Testis (tissue), 2 donors: ENCODE data around the gene SNAP25.

Source experiments
- POLR2A ChIP-seq: fragments of 450-650 bp; IDR thresholded peaks from one replicate; pipeline ENCODE4 v1.6.1; 2017; ENCODE audit warnings: antibody characterized with exemption, mild to moderate bottlenecking, moderate library complexity
- TF ChIP-seq, protein P1 (sequence below), 3 experiments: fragments of 450-650 bp in 2 of 3; fragments of 200-600 bp in 1 of 3; sonication (generic) in 1 of 3; IDR thresholded peaks; one replicate each; pipeline ENCODE4 v1.5.1; 2016 to 2019; ENCODE audit warnings: antibody characterized with exemption in 3 of 3, mild to moderate bottlenecking in 2 of 3, moderate library complexity in 1 of 3

DNA sequence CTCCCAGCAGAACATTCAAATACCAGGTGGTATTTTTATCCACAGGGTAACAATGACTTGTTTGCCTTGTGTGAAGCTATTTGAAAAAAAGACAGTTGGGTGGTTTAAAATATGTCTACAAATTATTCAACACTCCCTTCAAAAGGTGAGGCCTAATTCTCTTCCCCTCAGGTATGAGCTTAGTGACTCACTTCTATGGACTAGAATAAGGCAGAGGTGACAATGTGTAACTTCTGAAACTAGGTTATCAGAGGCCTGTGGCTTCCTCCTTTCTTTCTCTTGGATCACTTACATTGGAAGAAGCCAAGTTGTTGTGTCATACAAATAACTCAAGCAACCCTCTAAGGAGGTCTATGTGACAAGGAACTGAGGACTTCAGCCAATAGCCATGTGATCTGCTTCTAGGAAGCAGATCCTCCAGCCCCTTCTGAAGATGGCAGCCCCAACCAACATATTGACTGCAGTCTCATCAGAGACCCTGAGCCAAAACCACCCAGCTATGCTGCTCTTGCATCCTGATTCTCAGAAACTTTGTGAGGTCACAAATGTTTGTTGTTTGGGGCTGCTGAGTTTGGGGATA is 102.6 kb downstream of the SNAP25 start:
- TF ChIP-seq, protein P1, sequence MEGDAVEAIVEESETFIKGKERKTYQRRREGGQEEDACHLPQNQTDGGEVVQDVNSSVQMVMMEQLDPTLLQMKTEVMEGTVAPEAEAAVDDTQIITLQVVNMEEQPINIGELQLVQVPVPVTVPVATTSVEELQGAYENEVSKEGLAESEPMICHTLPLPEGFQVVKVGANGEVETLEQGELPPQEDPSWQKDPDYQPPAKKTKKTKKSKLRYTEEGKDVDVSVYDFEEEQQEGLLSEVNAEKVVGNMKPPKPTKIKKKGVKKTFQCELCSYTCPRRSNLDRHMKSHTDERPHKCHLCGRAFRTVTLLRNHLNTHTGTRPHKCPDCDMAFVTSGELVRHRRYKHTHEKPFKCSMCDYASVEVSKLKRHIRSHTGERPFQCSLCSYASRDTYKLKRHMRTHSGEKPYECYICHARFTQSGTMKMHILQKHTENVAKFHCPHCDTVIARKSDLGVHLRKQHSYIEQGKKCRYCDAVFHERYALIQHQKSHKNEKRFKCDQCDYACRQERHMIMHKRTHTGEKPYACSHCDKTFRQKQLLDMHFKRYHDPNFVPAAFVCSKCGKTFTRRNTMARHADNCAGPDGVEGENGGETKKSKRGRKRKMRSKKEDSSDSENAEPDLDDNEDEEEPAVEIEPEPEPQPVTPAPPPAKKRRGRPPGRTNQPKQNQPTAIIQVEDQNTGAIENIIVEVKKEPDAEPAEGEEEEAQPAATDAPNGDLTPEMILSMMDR (IDR thresholded peaks at IDR 0.05): no peak
- TF ChIP-seq POLR2A: no peak
